Measurements from ENCODE around the gene OTOR. TPM values are rescaled to one million over a fixed set of nuclear protein-coding genes. Genes with fewer than 3 reads are reported as not detected.

Gene OTOR
- total RNA-seq, 1 experiment from 2014 or later = not detected

- Histone ChIP-seq H3K9me3 (ENCODE audit: control insufficient read depth, insufficient read depth, low read depth, low read length) (no peaks in the 10 kb centered on the region), H3K4me3 (ENCODE audit: low read depth in 2 of 2, low read length in 2 of 2) (no peak overlapping the region), H3K36me3 (ENCODE audit: control insufficient read depth, insufficient read depth, low read length) (no peaks in the 10 kb centered on the region), H3K27me3 (ENCODE audit: control insufficient read depth, insufficient read depth, low read length) (no peaks in the 10 kb centered on the region; the same call in 1 of the 2 replicates), H3K4me1 (ENCODE audit: control insufficient read depth, insufficient read depth, low read length) (no peaks in the 10 kb centered on the region), H3K27ac (ENCODE audit: low read length) (no peak overlapping the region)
- DNase-seq (ENCODE audit: low read depth, low spot score) (no peak), ATAC-seq (no peak)
- POLR2A ChIA-PET = no interaction called here
- BruUV-seq (replicated peaks) = no TSS peak
- intact Hi-C loops (cut with micrococcal nuclease; ENCODE audit: unreplicated experiment) = no loop called here
- TF ChIP-seq REST (IDR thresholded peaks at IDR 0.05; ENCODE audit: insufficient read depth in 1 of 2, low read depth in 2 of 2, low read length in 1 of 2) (no peak), CTCF (IDR thresholded peaks at IDR 0.05) (no peak)
- in situ Hi-C loops (cut with HindIII; ENCODE audit: low pct_unique_long_range_greater_than_20kb, low sequenced_read_pairs) = no loop called here
- CTCF ChIA-PET = no interaction called here
Observed at GRCh38 chr20:16778159-16778558, 30.0 kb downstream of the OTOR start.

GRCh38 chr20:16781496-16781895 lies 33.3 kb downstream of the OTOR start:
- Histone ChIP-seq H3K27me3 (ENCODE audit: control insufficient read depth, insufficient read depth, low read length) (no peaks in the 10 kb centered on the region; the same call in 1 of the 2 replicates), H3K4me3 (ENCODE audit: low read depth in 2 of 2, low read length in 2 of 2) (no peak overlapping the region), H3K36me3 (ENCODE audit: control insufficient read depth, insufficient read depth, low read length) (no peaks in the 10 kb centered on the region), H3K4me1 (ENCODE audit: control insufficient read depth, insufficient read depth, low read length) (no peaks in the 10 kb centered on the region), H3K27ac (ENCODE audit: low read length) (no peak overlapping the region), H3K9me3 (ENCODE audit: control insufficient read depth, insufficient read depth, low read depth, low read length) (no peaks in the 10 kb centered on the region)
- POLR2A ChIA-PET = no interaction called here
- in situ Hi-C loops (cut with HindIII; ENCODE audit: low pct_unique_long_range_greater_than_20kb, low sequenced_read_pairs) (no loop called here), intact Hi-C loops (cut with micrococcal nuclease; ENCODE audit: unreplicated experiment) (no loop called here)
- ATAC-seq = no peak
- CTCF ChIA-PET = no interaction called here
- TF ChIP-seq CTCF (IDR thresholded peaks at IDR 0.05) (no peak), POLR2AphosphoS5 (IDR thresholded peaks at IDR 0.05; ENCODE audit: low read depth, low read length) (no peak), SIN3A (IDR thresholded peaks at IDR 0.05; ENCODE audit: borderline replicate concordance, insufficient read depth, low read depth, low read length) (no peak), REST (IDR thresholded peaks at IDR 0.05; ENCODE audit: insufficient read depth in 1 of 2, low read depth in 2 of 2, low read length in 1 of 2) (no peak), TCF7L2 (IDR thresholded peaks at IDR 0.05; ENCODE audit: low read depth, low read length) (no peak)
- no peak for DNase-seq (ENCODE audit: low read depth, low spot score)
- BruUV-seq (replicated peaks) = no TSS peak

Data from Panc1 (cell line).